Mesenchymal stem cell (in vitro differentiated cells and primary cell): ENCODE results near the gene DCAF4L1.
A peak's percentile ranks its signal among the peaks of the same experiment; 100 is the strongest.

Experiments
- DNase-seq: peaks from one replicate; pipeline ENCODE4 v3.0.0-alpha.2; 2013
- H2AFZ ChIP-seq: one replicate; pipeline ENCODE4 v1.6.1; 2013; ENCODE audit warnings: low read depth, mild to moderate bottlenecking, control low read depth, inconsistent platforms, low read length, moderate library complexity
- H2AK5ac ChIP-seq: 2 replicates; pipeline ENCODE4 v1.6.1; 2013; ENCODE audit warnings: low read length, moderate library complexity, mild to moderate bottlenecking, inconsistent platforms; ENCODE audit not compliant: severe bottlenecking
- H2BK120ac ChIP-seq: one replicate; pipeline ENCODE4 v1.6.1; 2013; ENCODE audit warnings: low read depth, mild to moderate bottlenecking, inconsistent platforms, low read length, moderate library complexity
- H2BK12ac ChIP-seq, 2 experiments: one replicate each; pipeline ENCODE4 v1.6.1; 2013; ENCODE audit warnings: inconsistent platforms in 2 of 2, low read length in 2 of 2, mild to moderate bottlenecking in 2 of 2, moderate library complexity in 2 of 2, control low read depth in 1 of 2
- H2BK15ac ChIP-seq: one replicate; pipeline ENCODE4 v1.6.1; 2013; ENCODE audit warnings: mild to moderate bottlenecking, low read depth, inconsistent platforms; ENCODE audit not compliant: poor library complexity, severe bottlenecking
- H2BK5ac ChIP-seq: 2 replicates; pipeline ENCODE4 v1.6.1; 2013; ENCODE audit warnings: low read depth, mild to moderate bottlenecking, low read length, control low read depth, inconsistent platforms; ENCODE audit not compliant: poor library complexity, severe bottlenecking
- H3K14ac ChIP-seq, 2 experiments: one replicate each; pipeline ENCODE4 v1.6.1; 2013; ENCODE audit warnings: inconsistent platforms in 2 of 2, low read length in 2 of 2, control low read depth in 1 of 2, mild to moderate bottlenecking in 1 of 2, moderate library complexity in 1 of 2
- H3K18ac ChIP-seq, 2 experiments: one replicate each; pipeline ENCODE4 v1.6.1; 2013; ENCODE audit warnings: inconsistent platforms in 2 of 2, low read length in 2 of 2, control low read depth in 1 of 2, low read depth in 1 of 2, mild to moderate bottlenecking in 1 of 2
- H3K23ac ChIP-seq, 2 experiments: one replicate each; pipeline ENCODE4 v1.6.1; 2013; ENCODE audit warnings: inconsistent platforms in 2 of 2, low read length in 2 of 2, mild to moderate bottlenecking in 2 of 2, moderate library complexity in 2 of 2, control low read depth in 1 of 2
- H3K27ac ChIP-seq: 2 replicates; pipeline ENCODE4 v1.5.1; 2013; ENCODE audit warnings: mild to moderate bottlenecking, moderate library complexity, low read length, control low read depth, inconsistent platforms; ENCODE audit not compliant: poor library complexity, severe bottlenecking
- H3K27me3 ChIP-seq, 2 experiments: 2 replicates each; pipeline versions ENCODE4 v1.6.1 to v1.7.0; 2013; ENCODE audit warnings: low read length in 2 of 2, mild to moderate bottlenecking in 2 of 2, moderate library complexity in 2 of 2, control low read depth in 1 of 2, inconsistent platforms in 1 of 2; ENCODE audit not compliant: control insufficient read depth in 1 of 2, insufficient read depth in 1 of 2
- H3K36me3 ChIP-seq, 2 experiments: 2 replicates each; pipeline versions ENCODE4 v1.6.1 to v1.7.0; 2013; ENCODE audit warnings: low read length in 2 of 2, control low read depth in 1 of 2, inconsistent platforms in 1 of 2, low read depth in 1 of 2, mild to moderate bottlenecking in 1 of 2; ENCODE audit not compliant: insufficient read depth in 2 of 2, control insufficient read depth in 1 of 2
- H3K4ac ChIP-seq, 2 experiments: one replicate each; pipeline ENCODE4 v1.6.1; 2013; ENCODE audit warnings: inconsistent platforms in 2 of 2, low read length in 2 of 2, mild to moderate bottlenecking in 2 of 2, moderate library complexity in 2 of 2, control low read depth in 1 of 2, low read depth in 1 of 2
- H3K4me1 ChIP-seq: 2 replicates; pipeline ENCODE4 v1.6.1; 2013; ENCODE audit warnings: low read depth, low read length, control low read depth; ENCODE audit not compliant: control insufficient read depth, insufficient read depth
- H3K4me2 ChIP-seq: 2 replicates; pipeline ENCODE4 v1.6.1; 2013; ENCODE audit warnings: low read length, mild to moderate bottlenecking, inconsistent platforms; ENCODE audit not compliant: poor library complexity, severe bottlenecking
- H3K4me3 ChIP-seq, 2 experiments: 2 replicates each; pipeline versions ENCODE4 v1.5.1 to v1.7.0; 2013; ENCODE audit warnings: low read length in 2 of 2, mild to moderate bottlenecking in 2 of 2, control low read depth in 1 of 2, low read depth in 1 of 2; ENCODE audit not compliant: insufficient read depth in 1 of 2
- H3K79me1 ChIP-seq: replicated peaks from 2 replicates; pipeline ENCODE4 v1.6.1; 2013; ENCODE audit warnings: mild to moderate bottlenecking, control low read depth, low read length, inconsistent platforms; ENCODE audit not compliant: poor library complexity, severe bottlenecking
- H3K9ac ChIP-seq: 2 replicates; pipeline ENCODE4 v1.7.0; 2013; ENCODE audit warnings: mild to moderate bottlenecking, low read length, moderate library complexity
- H3K9me3 ChIP-seq: 2 replicates; pipeline ENCODE4 v1.7.0; 2013; ENCODE audit warnings: mild to moderate bottlenecking, low read length; ENCODE audit not compliant: control insufficient read depth
- H4K8ac ChIP-seq: one replicate; pipeline ENCODE4 v1.6.1; 2013; ENCODE audit warnings: inconsistent platforms, mild to moderate bottlenecking, low read length, moderate library complexity
- H4K91ac ChIP-seq: one replicate; pipeline ENCODE4 v1.6.1; 2013; ENCODE audit warnings: mild to moderate bottlenecking, low read length, inconsistent platforms
- WGBS: methylation state at CpG from one replicate; pipeline ENCODE4 v1.1.7; 2013; ENCODE audit warnings: mixed read lengths; 5-methylcytosine and 5-hydroxymethylcytosine counted together

DCAF4L1 gene

DNA sequence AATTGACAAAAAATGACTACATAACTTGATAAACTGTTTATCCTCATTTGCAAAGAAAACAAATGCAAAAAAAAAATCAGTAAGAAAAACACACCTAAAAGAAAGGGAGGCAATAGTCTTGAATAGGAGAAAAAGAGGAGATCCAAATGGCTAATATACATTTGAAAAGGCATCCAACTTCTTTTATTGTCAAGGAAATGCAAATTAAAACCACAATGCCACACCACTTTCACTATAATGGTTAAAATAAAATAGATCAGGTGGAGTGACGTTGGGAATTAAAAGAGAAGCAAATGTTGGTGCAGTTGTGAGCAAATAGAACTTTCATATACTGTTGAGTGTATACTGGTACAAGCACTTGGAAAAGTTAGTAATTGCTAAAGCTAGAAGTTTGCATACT lies 3.6 kb downstream of the DCAF4L1 start:
- Histone ChIP-seq H2BK15ac (no peak overlapping the region), H3K27me3 (no peaks in the 10 kb centered on the region), H3K4me2 (no peak overlapping the region), H3K79me1 (peaks cover 5% of the 10 kb centered on the region), H3K9me3 (no peaks in the 10 kb centered on the region), H3K18ac (no peak overlapping the region), H4K8ac (no peak overlapping the region), H2AFZ (no peak overlapping the region), H2BK120ac (no peak overlapping the region), H3K14ac (no peak overlapping the region), H3K23ac (no peak overlapping the region), H4K91ac (no peak overlapping the region), H2BK5ac (no peak overlapping the region), H3K4me1 (no peaks in the 10 kb centered on the region), H3K9ac (no peak overlapping the region), H3K27ac (no peak overlapping the region), H3K4ac (no peak overlapping the region), H3K4me3 (no peak overlapping the region), H2BK12ac (no peak overlapping the region), H3K36me3 (no peaks in the 10 kb centered on the region), H2AK5ac (no peak overlapping the region)
- no peak for DNase-seq
- 17% methylated on average over 1 of the region's 1 CpG for WGBS

DNA sequence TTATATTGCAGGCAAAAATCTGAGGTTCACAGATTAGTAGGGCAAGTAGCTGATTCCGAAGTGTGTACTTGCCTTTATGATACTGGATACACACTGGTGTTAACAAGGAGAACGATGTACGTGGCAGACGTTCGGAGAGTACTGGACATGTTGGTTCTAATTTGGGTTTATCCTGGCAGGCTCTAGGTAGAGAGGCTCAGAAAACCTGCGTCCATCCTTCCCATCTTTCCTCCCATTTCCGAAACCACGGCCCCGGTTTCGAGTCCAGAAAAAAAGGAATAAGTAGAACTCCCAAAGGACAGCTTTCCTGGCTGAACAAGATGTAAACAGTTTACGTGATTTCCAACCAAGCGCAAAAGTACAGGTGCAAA lies 8.4 kb downstream of the DCAF4L1 start:
- Histone ChIP-seq H3K18ac (peak overlapping the region; percentile 21 to 23), H3K4me1 (peaks cover 5% of the 10 kb centered on the region), H2BK12ac (no peak overlapping the region), H3K14ac (no peak overlapping the region), H2BK15ac (no peak overlapping the region), H3K36me3 (no peaks in the 10 kb centered on the region), H2BK5ac (peak overlapping the region; percentile 66), H2AK5ac (no peak overlapping the region), H3K9me3 (no peaks in the 10 kb centered on the region), H4K8ac (peak overlapping the region; percentile 28), H3K9ac (peak overlapping the region; percentile 98), H2AFZ (peak overlapping the region; percentile 99), H2BK120ac (peak overlapping the region; percentile 5), H4K91ac (no peak overlapping the region), H3K27ac (peak overlapping the region; percentile 14), H3K23ac (no peak overlapping the region), H3K27me3 (no peaks in the 10 kb centered on the region), H3K4ac (no peak overlapping the region), H3K4me2 (peak overlapping the region; percentile 87), H3K79me1 (peaks cover 8% of the 10 kb centered on the region), H3K4me3 (peak overlapping the region; percentile 84 to 86)
- 0% methylated on average over 12 of the region's 12 CpGs for WGBS
- no peak for DNase-seq

DNA sequence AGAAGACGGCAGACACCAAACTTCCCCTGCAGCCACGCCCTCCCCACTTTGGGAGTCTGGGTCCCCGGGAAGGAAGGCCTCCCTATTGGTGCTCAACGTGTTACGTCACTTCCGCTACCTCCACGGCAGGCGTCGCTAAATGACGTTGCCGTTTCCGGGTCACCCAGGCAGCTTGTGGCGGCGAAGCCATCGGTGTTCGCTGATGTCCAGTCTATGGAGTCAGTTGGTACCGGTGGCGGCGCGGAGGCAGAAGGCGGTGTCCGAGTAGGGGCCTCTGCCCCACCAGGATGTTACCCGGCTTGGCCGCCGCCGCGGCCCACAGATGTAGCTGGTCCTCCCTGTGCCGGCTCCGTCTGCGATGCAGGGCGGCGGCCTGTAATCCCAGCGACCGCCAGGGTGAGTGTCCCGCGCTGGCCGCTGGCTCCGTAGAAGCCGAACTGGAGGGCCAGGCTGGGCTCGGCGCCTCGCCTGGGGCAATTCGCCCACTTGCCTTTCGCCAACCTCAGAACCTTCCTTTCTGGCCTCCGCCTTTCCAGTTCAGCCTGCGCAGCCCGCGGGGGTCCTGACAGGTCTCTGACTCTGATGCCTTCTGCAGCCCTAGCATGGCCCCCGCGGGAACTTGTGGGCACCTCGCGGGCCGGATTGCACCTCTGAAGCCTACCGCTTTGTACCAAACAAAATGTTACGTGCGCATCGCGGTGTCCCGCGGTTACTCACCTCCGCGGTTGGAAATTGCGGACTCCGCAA lies 9.0 kb downstream of the DCAF4L1 start, which contains the start of gene SLC30A9:
Gene SLC30A9, plus strand, starts transcription at position 166 of the 747 bp plus-strand sequence. Its CDS starts 122 bp downstream, at position 288.
- under 1% methylated on average over 64 of the region's 64 CpGs for WGBS
- Histone ChIP-seq H3K4me2 (peak within 1 kb of the TSS; percentile 95), H3K27ac (peak within 1 kb of the TSS; percentile 28), H2BK120ac (peak within 1 kb of the TSS; percentile 62), H2BK12ac (no peak within 1 kb of the TSS), H4K91ac (peak within 1 kb of the TSS; percentile 67), H3K79me1 (peaks cover 10% of the 10 kb centered on the region), H3K36me3 (no peaks in the 10 kb centered on the region), H2AK5ac (no peak within 1 kb of the TSS), H3K27me3 (no peaks in the 10 kb centered on the region), H3K14ac (peak within 1 kb of the TSS in 1 of 2 experiments; percentile 6), H3K4me3 (peak within 1 kb of the TSS; percentile 84 to 86), H3K9ac (peak within 1 kb of the TSS; percentile 98), H3K18ac (peak within 1 kb of the TSS; percentile 93 to 95), H2BK15ac (peak within 1 kb of the TSS; percentile 19), H2BK5ac (peak within 1 kb of the TSS; percentile 66), H3K23ac (peak within 1 kb of the TSS in 1 of 2 experiments; percentile 96), H3K4me1 (peaks cover 5% of the 10 kb centered on the region), H3K4ac (peak within 1 kb of the TSS in 1 of 2 experiments; percentile 28), H4K8ac (peak within 1 kb of the TSS; percentile 92), H2AFZ (peak within 1 kb of the TSS; percentile 99), H3K9me3 (no peaks in the 10 kb centered on the region)
- peak; percentile 96 for DNase-seq

DNA sequence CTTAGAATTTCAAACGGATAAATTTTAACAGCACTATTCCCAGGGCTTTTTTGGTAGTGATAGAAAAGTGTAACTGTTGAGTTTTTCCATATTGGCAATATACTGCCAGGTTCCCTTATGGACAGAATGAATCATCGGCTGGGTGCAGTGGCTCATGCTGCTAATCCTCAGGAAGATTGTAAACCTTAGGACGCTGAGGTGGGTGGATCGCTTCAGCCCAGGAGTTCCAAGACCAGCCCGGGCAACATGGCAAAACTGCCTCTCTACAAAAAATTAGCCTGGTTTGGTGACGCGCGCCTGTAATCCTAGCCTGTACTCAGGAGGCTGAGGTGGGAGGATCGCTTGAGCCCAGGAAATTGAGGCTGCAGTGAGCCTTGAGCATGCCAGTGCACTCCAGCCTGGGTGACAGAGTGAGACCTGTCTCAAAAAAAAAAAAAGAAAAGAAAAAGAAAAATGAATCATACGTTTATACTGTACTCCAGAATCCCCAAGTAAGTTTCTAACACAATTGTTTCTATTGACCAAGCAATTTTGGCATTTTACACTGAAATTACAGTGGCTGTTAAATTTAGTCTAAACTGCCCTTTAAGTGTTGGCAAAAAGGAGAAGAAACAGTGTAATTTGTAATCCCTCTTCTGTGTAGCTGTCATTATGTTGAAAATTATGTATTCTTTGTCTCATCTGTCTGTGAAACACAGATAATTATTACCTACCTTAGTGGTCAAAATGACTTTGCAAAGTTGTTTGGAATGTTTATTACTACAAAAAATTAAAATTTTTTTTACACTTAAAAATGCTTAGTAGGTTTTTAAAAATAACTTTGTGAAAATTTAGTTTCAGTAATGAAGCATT lies 10.6 kb downstream of the DCAF4L1 start:
- Histone ChIP-seq H2BK5ac (no peak overlapping the region), H3K4me3 (peak overlapping the region in 1 of 2 experiments; percentile 84), H3K18ac (no peak overlapping the region), H3K27ac (no peak overlapping the region), H2BK12ac (no peak overlapping the region), H3K36me3 (peaks cover 0 to 6% of the 10 kb centered on the region in 2 experiments), H3K9ac (peak overlapping the region; percentile 98), H3K79me1 (peaks cover 19% of the 10 kb centered on the region), H4K91ac (no peak overlapping the region), H3K9me3 (no peaks in the 10 kb centered on the region), H2BK120ac (no peak overlapping the region), H3K14ac (no peak overlapping the region), H4K8ac (no peak overlapping the region), H2AK5ac (no peak overlapping the region), H3K23ac (no peak overlapping the region), H3K27me3 (no peaks in the 10 kb centered on the region), H2AFZ (no peak overlapping the region), H3K4me2 (peak overlapping the region; percentile 27), H2BK15ac (no peak overlapping the region), H3K4ac (no peak overlapping the region), H3K4me1 (peaks cover 7% of the 10 kb centered on the region)
- WGBS, result 89% methylated on average over 9 of the region's 10 CpGs
- DNase-seq, result peak; percentile 61
